ENCODE data around the gene PFN3.
"Not testable (repeated sequence)": the region's sequence is repeated elsewhere in the genome, so short reads cannot be mapped to it uniquely, and the experiment has no call there.

PFN3 gene

GRCh38 chr5:177392765-177393164, 7.7 kb downstream of the PFN3 start:
- no peak for DNase-seq

- DNase-seq: peak; percentile 88
These were observed 9.8 kb downstream of the PFN3 start for GRCh38 chr5:177390363-177391300.

DNA sequence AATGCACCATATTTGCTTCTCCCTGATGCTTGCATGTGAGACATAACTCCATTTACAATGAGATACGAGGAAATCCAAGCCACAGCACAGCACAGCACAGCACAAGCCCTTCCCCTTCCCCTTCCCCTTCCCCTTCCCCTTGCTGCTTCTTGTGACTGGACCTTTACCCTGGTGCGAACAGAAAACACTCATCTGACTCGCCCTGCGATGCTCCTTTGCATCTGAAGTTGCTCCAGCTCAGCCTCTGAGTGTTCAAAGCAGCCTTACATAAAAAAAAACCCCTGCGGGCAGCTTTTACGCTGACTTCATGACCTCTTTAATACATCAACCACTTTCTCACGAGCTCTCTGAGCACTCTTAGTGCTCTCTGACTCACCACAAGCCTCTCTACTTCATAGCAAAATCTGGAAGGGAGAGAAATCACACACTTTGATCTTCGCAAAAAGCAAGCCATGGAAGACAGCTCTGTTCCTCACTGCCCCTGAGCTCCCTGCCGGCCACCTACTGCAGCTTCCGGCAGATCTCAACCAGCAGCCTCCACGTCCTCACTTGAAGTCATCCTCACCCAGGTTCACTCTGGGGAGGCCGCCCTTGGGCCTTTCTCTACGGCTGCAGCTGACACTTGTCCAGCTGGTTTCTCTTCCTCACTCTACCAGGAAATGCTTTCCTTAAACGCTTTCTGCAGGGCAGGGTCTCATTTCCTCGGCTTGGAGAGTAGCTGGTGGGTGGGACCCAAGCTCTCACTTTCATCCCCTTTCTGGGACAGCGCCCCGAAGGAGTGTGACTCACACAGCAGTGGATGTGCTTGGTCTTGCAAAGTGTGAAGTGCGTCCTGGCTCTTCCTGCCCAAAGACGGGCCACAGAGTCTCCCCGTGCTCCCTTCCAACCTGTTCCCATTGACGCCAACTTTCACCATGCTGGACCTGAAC, 11.0 kb downstream of the PFN3 start:
- peak; percentile 89 for DNase-seq

- DNase-seq: no peak
These were observed 11.9 kb downstream of the PFN3 start for GRCh38 chr5:177388521-177389052.

DNA sequence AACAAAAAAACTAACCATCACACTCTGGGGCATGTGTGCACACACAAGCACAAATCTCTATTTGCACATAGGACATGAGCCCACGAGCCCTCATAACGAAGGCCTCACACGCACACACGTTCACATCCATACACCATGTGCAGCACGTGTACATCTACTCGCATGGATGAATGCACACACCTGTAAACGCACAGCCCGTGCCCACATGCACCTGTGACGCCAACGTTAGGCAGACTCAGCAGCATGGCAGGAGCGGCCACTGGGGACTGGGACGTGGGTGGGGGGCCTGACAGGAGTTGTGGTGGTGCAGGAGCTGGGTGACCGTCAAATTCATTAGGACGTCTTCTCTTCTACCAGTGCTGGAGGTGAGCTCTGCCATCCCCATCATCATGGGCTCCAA, 13.1 kb downstream of the PFN3 start:
- DNase-seq: no peak

GRCh38 chr5:177386542-177386941, 13.9 kb downstream of the PFN3 start:
- DNase-seq: no peak

- no peak for DNase-seq
These were observed 14.7 kb downstream of the PFN3 start for GRCh38 chr5:177385720-177386119.

DNA sequence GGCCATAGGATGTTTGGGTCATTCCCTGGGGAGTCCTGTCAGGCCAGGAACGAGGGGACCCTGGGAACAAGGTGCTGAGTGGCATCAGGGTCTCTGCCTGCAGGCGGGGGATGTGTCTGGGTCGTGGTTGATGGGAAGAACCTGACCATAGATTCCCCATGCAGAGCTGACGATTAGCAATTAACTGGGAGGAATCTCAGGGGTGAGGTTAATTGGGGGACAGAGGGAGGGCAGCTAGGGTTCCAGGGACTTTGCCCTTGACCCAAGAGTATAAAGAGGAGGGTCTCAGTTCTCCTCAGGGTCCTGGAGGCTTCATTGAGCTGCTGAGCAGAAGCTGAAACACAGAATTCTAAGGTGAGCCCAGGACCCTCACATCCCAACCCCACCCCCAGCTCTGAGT, 16.3 kb downstream of the PFN3 start, which contains the start of gene SLC34A1:
SLC34A1 (plus strand) TSS at position 301 of the 400 bp plus-strand sequence. CDS start 1,308 bp downstream, outside the sequence.
- no peak for DNase-seq

- no peak for DNase-seq
These were observed 17.3 kb downstream of the PFN3 start for GRCh38 chr5:177383181-177383580.

DNA sequence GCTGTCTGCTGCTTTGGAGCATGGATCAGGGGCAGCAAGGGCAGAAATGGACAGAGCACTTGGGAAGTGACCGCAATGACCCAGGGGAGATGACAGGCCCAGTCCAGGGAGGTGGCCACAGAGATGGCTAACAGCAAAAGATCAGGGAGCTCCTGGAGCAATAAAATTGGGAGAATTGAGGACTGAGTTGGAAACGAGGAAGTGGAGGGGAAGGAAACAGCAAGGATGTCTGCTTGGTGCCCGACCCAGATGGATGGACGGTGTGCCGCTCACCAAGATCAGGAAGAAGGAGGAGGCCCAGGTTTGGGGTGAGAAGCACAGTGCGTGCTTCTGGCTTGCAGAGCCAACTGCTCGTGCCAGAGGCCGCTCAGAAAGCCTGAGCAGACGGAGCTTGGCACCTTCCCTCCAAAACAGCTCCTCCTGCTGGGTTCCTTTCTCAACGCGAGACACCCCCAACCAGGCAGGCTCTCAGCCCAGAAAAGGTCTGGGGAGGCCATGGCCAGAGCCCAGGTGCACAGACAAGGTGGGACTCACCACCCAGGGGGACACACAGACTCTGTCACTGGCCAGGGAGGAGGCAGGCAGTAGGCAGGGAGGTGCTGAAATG, 17.9 kb downstream of the PFN3 start:
- no peak for DNase-seq

DNA sequence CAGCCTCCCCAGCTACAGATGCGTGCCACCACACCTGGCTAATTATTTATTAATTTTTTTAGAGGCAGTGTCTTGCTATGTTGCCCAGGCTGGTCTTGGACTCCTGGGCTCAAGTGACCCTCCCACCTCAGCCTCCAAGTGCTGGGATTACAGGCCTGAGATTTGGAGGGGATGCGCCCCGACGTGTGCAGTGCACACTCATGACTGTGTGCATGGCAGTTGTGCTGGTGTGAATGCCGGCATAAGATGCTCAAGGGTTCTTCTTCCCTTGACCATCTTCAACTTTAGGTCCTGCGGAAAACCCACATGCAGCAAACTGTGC, 19.7 kb downstream of the PFN3 start:
- no peak for DNase-seq

GRCh38 chr5:177378884-177379883, 21.3 kb downstream of the PFN3 start:
- peak; percentile 58 for DNase-seq

DNA sequence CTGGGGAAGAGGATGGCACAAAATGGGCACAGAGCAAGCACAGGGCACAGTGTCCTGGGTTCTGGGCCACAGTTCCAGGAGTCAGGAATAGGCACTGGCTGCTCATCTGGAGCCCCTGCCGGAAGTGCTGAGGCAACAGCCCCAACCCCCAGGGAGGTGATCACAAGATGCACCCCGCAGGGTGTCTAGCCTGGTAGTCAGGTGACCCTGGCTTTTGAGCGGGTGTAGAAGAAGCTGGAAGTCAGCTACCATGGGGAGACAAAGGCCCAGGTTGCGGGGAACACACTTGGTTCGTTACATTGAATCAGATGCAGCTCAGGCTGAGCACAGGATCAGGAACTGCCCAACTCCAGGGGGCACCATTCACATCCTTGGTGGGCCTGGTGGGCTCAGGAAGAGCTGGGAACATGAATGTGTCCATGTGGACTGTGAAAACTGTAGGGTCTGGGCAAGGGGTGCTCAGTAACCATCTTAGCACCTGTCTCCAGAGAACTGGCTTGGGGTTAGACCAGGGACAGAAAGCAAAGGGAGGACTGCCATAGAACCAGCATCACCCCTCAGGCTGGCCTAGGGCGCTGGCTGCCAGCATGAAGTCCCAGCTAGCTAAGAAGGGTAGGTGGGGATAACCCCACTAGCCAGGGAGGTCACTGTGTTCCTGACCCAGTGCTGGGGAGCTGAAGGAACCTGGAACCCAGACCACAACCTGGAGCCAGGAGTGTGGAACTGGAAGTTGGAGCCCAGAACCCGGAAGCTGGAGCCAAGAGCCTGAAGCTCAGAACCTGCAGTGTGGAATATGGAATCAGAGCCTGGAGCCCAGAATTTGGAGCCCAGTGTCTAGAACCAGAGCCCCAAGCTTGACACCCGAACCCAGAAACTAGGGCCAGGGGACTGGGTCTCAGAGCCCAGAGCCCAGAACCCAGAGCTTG, 22.3 kb downstream of the PFN3 start:
- DNase-seq: no peak

DNA sequence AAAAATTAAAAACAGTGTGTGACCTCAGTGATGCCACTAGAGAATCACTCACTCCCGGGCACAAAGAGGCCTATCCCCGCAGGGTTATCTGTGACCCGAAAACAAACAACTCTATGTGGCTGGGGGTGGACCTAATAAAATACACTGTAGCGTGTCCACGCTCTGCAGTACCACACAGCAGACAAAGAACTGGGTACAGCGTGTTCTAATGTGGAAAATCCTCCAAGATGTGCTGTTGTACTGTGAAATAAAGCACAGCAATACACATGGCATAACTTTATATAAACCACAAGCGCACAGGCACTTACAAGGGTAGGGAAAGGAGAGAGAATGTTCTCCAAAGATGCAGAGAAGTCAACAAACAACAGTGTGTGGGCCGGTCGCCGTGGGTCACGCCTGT, 24.4 kb downstream of the PFN3 start:
- DNase-seq: no peak

GRCh38 chr5:177375516-177375915, 24.9 kb downstream of the PFN3 start:
- DNase-seq: not testable (repeated sequence)

DNA sequence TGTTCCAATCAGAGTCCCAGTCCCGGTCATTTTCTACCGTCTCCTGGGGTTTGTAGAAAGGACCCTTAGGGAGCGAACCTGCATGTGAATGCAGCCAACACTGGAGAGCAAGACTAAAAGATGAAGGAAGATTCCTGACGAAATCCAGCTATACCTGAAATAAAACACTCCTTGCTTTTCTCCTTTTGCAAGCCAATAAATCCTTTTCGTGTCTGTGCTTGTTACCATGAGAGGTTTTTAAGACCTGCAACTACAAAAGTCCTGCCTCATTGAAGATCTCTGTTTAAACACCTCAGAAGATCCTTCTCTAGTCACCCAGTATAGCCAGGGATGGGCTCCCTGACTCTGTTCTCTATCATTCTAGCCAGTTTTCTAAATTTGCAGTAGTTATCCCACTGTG, 26.2 kb downstream of the PFN3 start:
- DNase-seq: no peak

DNA sequence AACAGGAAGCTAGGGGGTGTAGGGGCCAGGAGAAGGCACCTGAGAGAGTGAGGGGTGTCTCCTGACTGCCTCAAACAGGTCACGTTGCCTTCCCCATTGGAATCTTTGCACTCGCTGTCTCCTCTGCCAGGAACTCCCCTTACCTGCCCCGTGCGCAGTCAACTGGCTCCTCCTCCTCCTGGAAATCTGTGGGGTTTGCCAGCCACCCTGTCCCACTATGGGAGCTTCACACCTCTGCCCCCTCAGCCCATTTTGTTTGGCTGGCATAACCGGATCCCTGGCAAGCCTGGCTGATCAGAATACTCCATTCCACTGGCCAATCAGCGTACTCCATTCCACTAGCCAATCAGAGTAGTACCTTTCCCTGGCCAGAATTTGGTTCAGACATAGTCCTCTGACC, 26.7 kb downstream of the PFN3 start:
- DNase-seq: no peak

GRCh38 chr5:177372910-177373309, 27.6 kb downstream of the PFN3 start:
- DNase-seq: peak; percentile 45

GRCh38 chr5:177372034-177372896, 28.2 kb downstream of the PFN3 start:
- DNase-seq: peak; percentile 68
